Activated B cell treated with CpG ODN at 0.5 μM for 24 hours (primary cell): ENCODE results near the gene RAD23B. TPM values are rescaled to one million over a fixed set of nuclear protein-coding genes. Genes with fewer than 3 reads are reported as not detected.
A peak's percentile ranks its signal among the peaks of the same experiment; 100 is the strongest.

Source experiments
- ATAC-seq: fragments of 200-7000 bp; cut with Tn5 transposase; one replicate; pipeline ENCODE4 v1.10.0; 2021; ENCODE audit warnings: low read depth, mild to moderate bottlenecking, moderate library complexity
- CTCF ChIA-PET: fragments of 350-600 bp; sonication (Branson Sonifier 250); formaldehyde crosslinking; loops from one replicate; lab custom pipeline; 2021; ENCODE audit warnings: antibody characterized with exemption; lab: Charles Lee
- POLR2A ChIA-PET: fragments of 350-600 bp; sonication (Branson Sonifier 250); formaldehyde crosslinking; loops from one replicate; lab custom pipeline; 2021; ENCODE audit warnings: antibody characterized with exemption; lab: Charles Lee
- DNase-seq: peaks from one replicate; pipeline ENCODE4 v3.0.0; 2022
- H3K27ac Mint-ChIP-seq: one replicate; pipeline ENCODE4 v1.8.0; 2020; ENCODE audit warnings: mixed read lengths
- H3K27me3 Mint-ChIP-seq: one replicate; pipeline ENCODE4 v1.8.0; 2021; ENCODE audit warnings: mixed read lengths
- H3K36me3 Mint-ChIP-seq: one replicate; pipeline ENCODE4 v1.8.0; 2021; ENCODE audit warnings: low read depth, mixed read lengths
- H3K4me1 Mint-ChIP-seq: one replicate; pipeline ENCODE4 v1.8.0; 2021; ENCODE audit warnings: mixed read lengths
- H3K4me3 Mint-ChIP-seq: one replicate; pipeline ENCODE4 v1.8.0; 2020; ENCODE audit warnings: mild to moderate bottlenecking, mixed read lengths
- H3K9me3 Mint-ChIP-seq: one replicate; pipeline ENCODE4 v1.8.0; 2020; ENCODE audit warnings: mixed read lengths
- CTCF ChIP-seq: fragments of 200-600 bp; IDR thresholded peaks from one replicate; pipeline ENCODE4 v1.8.0; 2022; ENCODE audit warnings: antibody characterized with exemption, mild to moderate bottlenecking
- intact Hi-C: fragments of 100-400 bp; cut with micrococcal nuclease; formaldehyde crosslinking; loops from one replicate; pipeline ENCODE4 v1.15.1; 2024
- total RNA-seq: library from RNA; stranded (reverse); gene quantifications from 2 replicates; pipeline ENCODE4 v1.2.3, GENCODE V29; 2022

Gene RAD23B
- total RNA-seq, 1 donor from 2014 or later: 75.3 TPM

GRCh38 chr9:107281922-107282667 is 984 bp upstream of the RAD23B start:
- Mint-ChIP-seq H3K27me3 (no peaks in the 10 kb centered on the region), H3K4me3 (peak overlapping the region; percentile 91), H3K36me3 (peaks cover 6% of the 10 kb centered on the region), H3K27ac (peak overlapping the region; percentile 82), H3K9me3 (no peaks in the 10 kb centered on the region), H3K4me1 (peaks cover 57% of the 10 kb centered on the region)
- no peak for TF ChIP-seq CTCF
- ATAC-seq (no peak), DNase-seq (no peak)
- ChIA-PET POLR2A (interaction anchor here (1.2 to 3.8 kb wide), 4 partner anchors 12 to 59 kb away, joined by 3 to 77 read pairs (median 6); no protein-coding TSS in a partner anchor), CTCF (interaction anchor here (0.7 to 2.7 kb wide), 6 partner anchors 13 to 59 kb away, joined by 3 to 9 read pairs (median 6); no protein-coding TSS in a partner anchor)
- intact Hi-C loops: loop anchor here (2.0 to 10.0 kb wide), 8 partner anchors 35 to 1833 kb away; partner anchors contain the start of genes CTNNAL1, TMEM245 and TMEM38B

- H3K27ac Mint-ChIP-seq: peak overlapping the region; percentile 93
- H3K9me3 Mint-ChIP-seq: no peaks in the 10 kb centered on the region
- POLR2A ChIA-PET: interaction anchor here (1.0 to 3.8 kb wide), 9 partner anchors 13 to 1729 kb away, joined by 3 to 77 read pairs (median 4); no protein-coding TSS in a partner anchor
- H3K27me3 Mint-ChIP-seq: no peaks in the 10 kb centered on the region
- peaks cover 71% of the 10 kb centered on the region for H3K4me1 Mint-ChIP-seq
- peak overlapping the region; percentile 91 for H3K4me3 Mint-ChIP-seq
- intact Hi-C loops: loop anchor here (1.0 to 10.0 kb wide), 12 partner anchors 11 to 1831 kb away; partner anchors contain the start of genes ABITRAM, CTNNAL1, ELP1 and TMEM245
- H3K36me3 Mint-ChIP-seq: peaks cover 6% of the 10 kb centered on the region
- CTCF ChIA-PET: interaction anchor here (0.8 to 2.7 kb wide), 4 partner anchors 23 to 65 kb away, joined by 3 to 9 read pairs (median 6); no protein-coding TSS in a partner anchor
- ATAC-seq (peak; percentile 22), DNase-seq (peak; percentile 63)
- TF ChIP-seq CTCF: no peak
These were observed 841 bp downstream of the RAD23B start for GRCh38 chr9:107283623-107284616.

GRCh38 chr9:107284636-107285035 is 1.6 kb downstream of the RAD23B start:
- no peak for ATAC-seq
- no peak for TF ChIP-seq CTCF
- ChIA-PET CTCF (interaction anchor here (2.2 kb wide), 2 partner anchors 24 to 45 kb away, joined by 6 to 7 read pairs; no protein-coding TSS in a partner anchor), POLR2A (interaction anchor here (1.1 to 3.8 kb wide), 7 partner anchors 12 to 1728 kb away, joined by 3 to 77 read pairs (median 5); no protein-coding TSS in a partner anchor)
- no peak for DNase-seq
- Mint-ChIP-seq H3K27ac (peak overlapping the region; percentile 93), H3K9me3 (no peaks in the 10 kb centered on the region), H3K4me3 (peak overlapping the region; percentile 91), H3K4me1 (peaks cover 78% of the 10 kb centered on the region), H3K27me3 (no peaks in the 10 kb centered on the region), H3K36me3 (peaks cover 6% of the 10 kb centered on the region)
- intact Hi-C loops: loop anchor here (1.0 to 10.0 kb wide), 8 partner anchors 11 to 1830 kb away; partner anchors contain the start of genes CTNNAL1, TMEM245 and TMEM38B

- ATAC-seq: no peak
- CTCF ChIA-PET: interaction anchor here (1.1 kb wide), 1 partner anchor 56 kb away, joined by 3 read pairs; no protein-coding TSS in a partner anchor
- POLR2A ChIA-PET: interaction anchor here (0.7 to 1.5 kb wide), 2 partner anchors 25 to 29 kb away, joined by 4 read pairs; no protein-coding TSS in a partner anchor
- H3K4me1 Mint-ChIP-seq: peaks cover 84% of the 10 kb centered on the region
- H3K36me3 Mint-ChIP-seq: peaks cover 10% of the 10 kb centered on the region
- DNase-seq: no peak
- TF ChIP-seq CTCF: no peak
- intact Hi-C loops: loop anchor here (10.0 kb wide), 2 partner anchors 1730 to 1830 kb away; partner anchors contain the start of genes CTNNAL1 and TMEM245
- peak overlapping the region; percentile 93 for H3K27ac Mint-ChIP-seq
- H3K4me3 Mint-ChIP-seq: peak overlapping the region; percentile 91
- H3K9me3 Mint-ChIP-seq: no peaks in the 10 kb centered on the region
- H3K27me3 Mint-ChIP-seq: no peaks in the 10 kb centered on the region
These were observed 2.2 kb downstream of the RAD23B start for GRCh38 chr9:107285286-107285685.
